Right lobe of liver (tissue), 6 donors: ENCODE data around the gene FHIP2A. TPM values are rescaled to one million over a fixed set of nuclear protein-coding genes. Genes with fewer than 3 reads are reported as not detected.
"Not testable (repeated sequence)": the region's sequence is repeated elsewhere in the genome, so short reads cannot be mapped to it uniquely, and the experiment has no call there.

Experiments used
- ATAC-seq, 4 donors: fragments of 200-7000 bp; cut with Tn5 transposase; one replicate each; pipeline ENCODE4 v1.9.1; 2020; ENCODE audit warnings: mild to moderate bottlenecking in 4 of 4, moderate library complexity in 4 of 4
- DNase-seq, 3 donors: peaks; one replicate each; pipeline ENCODE4 v3.0.0-alpha.2; 2020
- H3K27ac ChIP-seq, 3 donors: fragments of 200-600 bp; one replicate each; pipeline ENCODE4 v1.8.0; 2022
- H3K27me3 ChIP-seq, 2 donors: fragments of 200-600 bp; one replicate each; pipeline ENCODE4 v1.8.0; 2022
- H3K36me3 ChIP-seq, 4 donors: fragments of 200-600 bp; sonication (generic) in 1 of 4; one replicate each; pipeline versions ENCODE4 v1.5.1 to v1.8.0; 2017 to 2022; ENCODE audit warnings: control low read depth in 1 of 4
- H3K4me1 ChIP-seq, 4 donors: fragments of 200-600 bp; sonication (generic) in 1 of 4; one replicate each; pipeline versions ENCODE4 v1.5.1 to v1.8.0; 2017 to 2022; ENCODE audit warnings: control low read depth in 1 of 4
- H3K4me3 ChIP-seq, 3 donors: fragments of 200-600 bp; one replicate each; pipeline ENCODE4 v1.8.0; 2022
- H3K9me3 ChIP-seq, 4 donors: fragments of 200-600 bp; sonication (generic) in 1 of 4; one replicate each; pipeline versions ENCODE4 v1.5.1 to v1.8.0; 2017 to 2022; ENCODE audit warnings: control low read depth in 1 of 4
- POLR2A ChIP-seq: fragments of 450-650 bp; IDR thresholded peaks from one replicate; pipeline ENCODE4 v1.6.1; 2017; ENCODE audit warnings: antibody characterized with exemption, mild to moderate bottlenecking
- WGBS: methylation state at CpG from one replicate; pipeline ENCODE4 v1.1.6; 2018; ENCODE audit warnings: low coverage, low lambda C conversion rate; ENCODE audit not compliant: insufficient coverage; ENCODE audit errors: missing lambda C conversion rate; 5-methylcytosine and 5-hydroxymethylcytosine counted together
- intact Hi-C, 2 donors: fragments of 100-400 bp; cut with DNase I; formaldehyde crosslinking; loops; one replicate each; pipeline versions ENCODE4 v1.11.2 to v1.14.1; 2022
- total RNA-seq, 6 experiments: library from RNA; depleted of rRNA in 2 of 6; stranded (reverse); fragments of >200 nt in 2 of 6; fragmentation: NEBNext Ultra II Directional in 3 of 6; extraction: Animal tissue kit (Norgen Biotek cat#: 25700) in 3 of 6; gene quantifications; one replicate each; pipeline versions ENCODE4 v1.1.0 to v1.2.4, GENCODE V29; 2016 to 2023
- TF ChIP-seq, protein P1 (sequence below), 4 donors: fragments of 200-600 bp in 3 of 4; fragments of 450-650 bp in 1 of 4; IDR thresholded peaks; one replicate each; pipeline versions ENCODE4 v1.5.1 to v1.8.0; 2016 to 2022; ENCODE audit warnings: antibody characterized with exemption in 4 of 4, mild to moderate bottlenecking in 2 of 4
- donor health status: DM: no; HTN: yes; CAD: no.
- donor health status: DM: no; HTN: no; CAD: no.
- donor health status: DM: no; HTN: no; CAD: no.
- donor health status: DM: no; HTN: yes; CAD: no.
- donor health status: DM: no; HTN: yes; CAD: no.

The FHIP2A gene
- total RNA-seq, 6 experiments from 2014 or later = 17.4 to 22.8 (median 21.7) TPM

DNA sequence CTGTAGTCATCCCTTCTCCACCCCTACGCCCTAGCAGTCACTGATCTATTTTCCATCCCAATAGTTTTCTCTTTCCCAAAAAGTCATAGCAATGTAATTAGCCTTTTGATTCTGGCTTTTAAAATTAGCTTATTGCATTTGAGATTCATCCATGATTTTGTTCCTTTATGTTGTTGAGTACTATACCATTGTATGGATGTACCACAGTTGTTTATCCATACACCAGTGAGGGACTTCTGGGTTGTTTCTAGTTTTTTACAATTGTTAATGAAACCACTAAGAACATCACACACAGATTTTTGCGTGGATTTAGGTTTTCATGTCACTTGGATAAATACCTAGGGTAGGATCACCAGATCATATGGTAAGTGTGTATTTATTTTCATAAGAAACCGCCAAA is 16.1 kb downstream of the FHIP2A start:
- WGBS = 100% methylated on average over 3 of the region's 3 CpGs
- Histone ChIP-seq H3K4me3 (no peak overlapping the region), H3K9me3 (no peaks in the 10 kb centered on the region), H3K36me3 (peaks cover 5 to 85% (median 24%) of the 10 kb centered on the region in 4 donors), H3K27ac (no peak overlapping the region), H3K4me1 (no peaks in the 10 kb centered on the region), H3K27me3 (no peaks in the 10 kb centered on the region)
- ATAC-seq = no peak
- no peak for DNase-seq
- intact Hi-C loops = no loop called here
- TF ChIP-seq POLR2A = no peak
- TF ChIP-seq, protein P1, sequence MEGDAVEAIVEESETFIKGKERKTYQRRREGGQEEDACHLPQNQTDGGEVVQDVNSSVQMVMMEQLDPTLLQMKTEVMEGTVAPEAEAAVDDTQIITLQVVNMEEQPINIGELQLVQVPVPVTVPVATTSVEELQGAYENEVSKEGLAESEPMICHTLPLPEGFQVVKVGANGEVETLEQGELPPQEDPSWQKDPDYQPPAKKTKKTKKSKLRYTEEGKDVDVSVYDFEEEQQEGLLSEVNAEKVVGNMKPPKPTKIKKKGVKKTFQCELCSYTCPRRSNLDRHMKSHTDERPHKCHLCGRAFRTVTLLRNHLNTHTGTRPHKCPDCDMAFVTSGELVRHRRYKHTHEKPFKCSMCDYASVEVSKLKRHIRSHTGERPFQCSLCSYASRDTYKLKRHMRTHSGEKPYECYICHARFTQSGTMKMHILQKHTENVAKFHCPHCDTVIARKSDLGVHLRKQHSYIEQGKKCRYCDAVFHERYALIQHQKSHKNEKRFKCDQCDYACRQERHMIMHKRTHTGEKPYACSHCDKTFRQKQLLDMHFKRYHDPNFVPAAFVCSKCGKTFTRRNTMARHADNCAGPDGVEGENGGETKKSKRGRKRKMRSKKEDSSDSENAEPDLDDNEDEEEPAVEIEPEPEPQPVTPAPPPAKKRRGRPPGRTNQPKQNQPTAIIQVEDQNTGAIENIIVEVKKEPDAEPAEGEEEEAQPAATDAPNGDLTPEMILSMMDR (IDR thresholded peaks at IDR 0.05) = no peak

DNA sequence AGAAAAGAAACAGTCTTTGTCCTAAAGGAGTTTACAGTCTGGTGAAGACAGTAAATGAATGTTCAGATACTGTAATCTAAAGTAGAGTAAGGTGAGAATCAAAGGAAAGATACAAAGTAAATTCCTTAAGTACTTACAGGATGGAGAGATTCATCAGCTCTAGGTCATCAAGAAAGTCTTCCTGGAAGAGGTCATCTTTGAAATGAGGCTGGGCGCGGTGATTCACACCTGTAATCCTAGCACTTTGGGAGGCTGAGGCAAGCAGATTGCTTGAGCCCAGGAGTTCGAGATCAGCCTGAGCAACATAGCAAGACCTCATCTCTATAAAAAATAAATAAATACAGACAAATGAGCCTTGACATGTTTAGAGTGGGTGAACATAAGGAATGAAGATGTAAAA is 18.3 kb downstream of the FHIP2A start:
- Histone ChIP-seq H3K27me3 (no peaks in the 10 kb centered on the region), H3K4me3 (no peak overlapping the region), H3K36me3 (peaks cover 5 to 85% (median 24%) of the 10 kb centered on the region in 4 donors), H3K9me3 (no peaks in the 10 kb centered on the region), H3K4me1 (no peaks in the 10 kb centered on the region), H3K27ac (no peak overlapping the region)
- 89% methylated on average over 3 of the region's 3 CpGs for WGBS
- intact Hi-C loops = no loop called here
- DNase-seq = no peak
- TF ChIP-seq POLR2A = no peak
- TF ChIP-seq, protein P1 (IDR thresholded peaks at IDR 0.05) = no peak
- no peak for ATAC-seq

DNA sequence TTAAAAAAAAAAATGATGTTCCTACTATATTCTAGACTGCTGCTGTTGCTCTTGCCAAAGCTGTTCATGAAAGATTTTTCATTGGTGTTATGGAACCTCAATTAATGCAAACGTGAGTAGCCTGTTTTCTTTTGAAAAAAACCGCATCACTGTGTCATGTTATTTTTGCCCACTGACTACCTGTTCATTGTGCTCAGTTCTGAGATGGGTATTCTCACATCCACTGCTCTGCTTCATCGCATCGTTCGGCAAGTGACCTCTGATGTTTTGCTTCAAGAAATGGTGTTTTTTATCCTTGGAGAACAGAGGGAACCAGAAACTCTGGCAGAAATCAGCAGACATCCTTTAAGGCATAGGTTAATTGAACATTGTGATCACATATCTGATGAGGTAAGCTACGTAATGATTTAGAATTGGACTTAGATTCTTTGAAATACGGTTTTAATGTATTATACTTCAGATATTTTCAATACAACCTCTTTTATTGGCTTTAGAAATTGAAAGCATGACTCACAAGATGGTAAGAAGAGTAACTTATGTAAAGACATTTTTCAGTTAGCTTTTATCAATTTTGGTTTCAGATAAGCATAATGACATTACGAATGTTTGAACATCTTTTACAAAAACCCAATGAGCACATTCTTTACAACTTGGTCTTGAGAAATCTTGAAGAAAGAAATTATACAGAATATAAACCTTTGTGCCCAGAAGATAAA is 24.6 kb downstream of the FHIP2A start:
- TF ChIP-seq, protein P1 (IDR thresholded peaks at IDR 0.05) = no peak
- no peak for TF ChIP-seq POLR2A
- DNase-seq (no peak), ATAC-seq (no peak)
- Histone ChIP-seq H3K36me3 (peaks cover 0 to 90% (median 38%) of the 10 kb centered on the region in 4 donors), H3K9me3 (no peaks in the 10 kb centered on the region), H3K27ac (no peak overlapping the region), H3K4me1 (peaks cover 0 to 2% (median 0%) of the 10 kb centered on the region in 4 donors), H3K4me3 (no peak overlapping the region), H3K27me3 (no peaks in the 10 kb centered on the region)
- intact Hi-C loops = no loop called here
- 86% methylated on average over 8 of the region's 8 CpGs for WGBS

DNA sequence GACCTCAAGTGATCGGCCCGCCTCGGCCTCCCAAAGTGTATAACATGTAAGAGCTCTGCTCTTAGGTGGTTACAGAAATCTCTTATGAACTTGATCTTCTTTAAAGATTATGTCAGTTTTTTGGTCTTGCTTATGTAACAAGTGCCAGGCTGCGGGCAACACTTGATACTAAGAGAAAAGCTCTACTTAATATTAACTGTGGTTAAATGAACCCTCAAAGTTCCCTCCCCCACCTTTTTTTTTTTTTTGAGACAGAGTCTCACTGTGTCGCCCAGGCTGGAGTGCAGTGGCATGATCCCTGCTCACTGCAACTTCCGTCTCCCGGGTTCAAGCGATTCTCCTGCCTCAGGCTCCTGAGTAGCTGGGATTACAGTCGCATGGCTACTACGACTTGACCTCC is 25.9 kb downstream of the FHIP2A start:
- DNase-seq, H3K4me1 ChIP-seq, H3K4me3 ChIP-seq, intact Hi-C loops, H3K27me3 ChIP-seq, H3K9me3 ChIP-seq: not testable (repeated sequence)
- peak overlapping the region in 1 of 3 donors; percentile 29 for H3K27ac ChIP-seq
- H3K36me3 ChIP-seq = peaks cover 0 to 87% (median 38%) of the 10 kb centered on the region in 4 donors
- 86% methylated on average over 10 of the region's 10 CpGs for WGBS
- ATAC-seq = peak in 2 of 4 donors; percentile 60 to 79

DNA sequence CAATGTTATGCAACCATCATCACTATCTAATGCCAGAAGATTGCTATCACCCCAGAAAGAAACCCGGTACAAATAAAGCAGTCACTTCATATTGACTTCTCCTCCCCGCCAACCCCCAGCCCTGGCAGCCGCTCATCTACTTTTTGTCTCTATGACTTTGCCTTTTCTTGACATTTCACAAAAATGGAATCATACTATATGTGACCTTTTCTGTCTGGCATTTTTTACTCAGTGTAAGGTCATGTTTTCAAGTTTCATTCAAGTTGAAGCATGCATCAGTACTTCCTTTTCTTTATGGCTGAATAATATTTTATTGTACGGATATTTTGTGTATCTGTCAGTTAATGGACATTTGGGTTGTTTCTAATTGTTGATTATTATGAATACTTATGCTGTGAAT is 28.1 kb downstream of the FHIP2A start:
- H3K4me3 ChIP-seq = no peak overlapping the region
- no peaks in the 10 kb centered on the region for H3K27me3 ChIP-seq
- DNase-seq (no peak), ATAC-seq (no peak)
- no peak for TF ChIP-seq POLR2A
- TF ChIP-seq, protein P1 (IDR thresholded peaks at IDR 0.05) = no peak
- H3K27ac ChIP-seq = no peak overlapping the region
- 74% methylated on average over 4 of the region's 4 CpGs for WGBS
- peaks cover 0 to 8% (median 0%) of the 10 kb centered on the region in 4 donors for H3K4me1 ChIP-seq
- intact Hi-C loops = no loop called here
- H3K9me3 ChIP-seq = no peaks in the 10 kb centered on the region
- peaks cover 0 to 78% (median 32%) of the 10 kb centered on the region in 4 donors for H3K36me3 ChIP-seq
